ENCODE data around the gene MFRP. TPM values are rescaled to one million over a fixed set of nuclear protein-coding genes. Genes with fewer than 3 reads are reported as not detected.

Gene MFRP
- total and polyA plus RNA-seq, 3 donors from 2014 or later: not detected

DNA sequence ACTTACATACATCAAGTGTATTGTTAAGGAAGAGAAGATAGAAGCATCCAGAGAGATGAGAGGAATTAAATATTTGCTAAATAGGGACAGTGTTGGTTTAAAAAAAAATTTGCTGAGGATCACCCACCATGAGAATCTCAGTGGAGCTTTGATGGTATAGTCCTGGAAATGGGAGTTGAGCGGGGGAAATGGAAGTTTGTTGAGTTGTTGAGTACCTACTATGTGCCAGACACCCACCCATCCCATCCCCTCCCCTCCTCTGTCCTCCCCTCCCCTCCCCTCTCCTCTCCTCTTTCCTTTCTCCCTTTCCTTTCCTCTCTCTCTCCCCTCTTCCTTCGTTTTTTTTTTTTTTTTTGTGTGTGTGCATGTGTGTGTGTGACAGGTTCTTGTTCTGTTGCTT lies 4.7 kb upstream of the MFRP start:
- H3K27ac ChIP-seq: no peak overlapping the region
- no peaks in the 10 kb centered on the region for H3K9me3 ChIP-seq
- intact Hi-C loops (cut with DNase I; ENCODE audit: low total_unique reads): loop anchor here (10.0 kb wide), 1 partner anchor 124 kb away; no protein-coding TSS in a partner anchor
- H3K27me3 ChIP-seq: no peaks in the 10 kb centered on the region
- H3K4me1 ChIP-seq: peaks cover 15% of the 10 kb centered on the region
- no peak for TF ChIP-seq POLR2A (IDR thresholded peaks at IDR 0.05)
- TF ChIP-seq, protein P1, sequence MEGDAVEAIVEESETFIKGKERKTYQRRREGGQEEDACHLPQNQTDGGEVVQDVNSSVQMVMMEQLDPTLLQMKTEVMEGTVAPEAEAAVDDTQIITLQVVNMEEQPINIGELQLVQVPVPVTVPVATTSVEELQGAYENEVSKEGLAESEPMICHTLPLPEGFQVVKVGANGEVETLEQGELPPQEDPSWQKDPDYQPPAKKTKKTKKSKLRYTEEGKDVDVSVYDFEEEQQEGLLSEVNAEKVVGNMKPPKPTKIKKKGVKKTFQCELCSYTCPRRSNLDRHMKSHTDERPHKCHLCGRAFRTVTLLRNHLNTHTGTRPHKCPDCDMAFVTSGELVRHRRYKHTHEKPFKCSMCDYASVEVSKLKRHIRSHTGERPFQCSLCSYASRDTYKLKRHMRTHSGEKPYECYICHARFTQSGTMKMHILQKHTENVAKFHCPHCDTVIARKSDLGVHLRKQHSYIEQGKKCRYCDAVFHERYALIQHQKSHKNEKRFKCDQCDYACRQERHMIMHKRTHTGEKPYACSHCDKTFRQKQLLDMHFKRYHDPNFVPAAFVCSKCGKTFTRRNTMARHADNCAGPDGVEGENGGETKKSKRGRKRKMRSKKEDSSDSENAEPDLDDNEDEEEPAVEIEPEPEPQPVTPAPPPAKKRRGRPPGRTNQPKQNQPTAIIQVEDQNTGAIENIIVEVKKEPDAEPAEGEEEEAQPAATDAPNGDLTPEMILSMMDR (IDR thresholded peaks at IDR 0.05): no peak
- H3K36me3 ChIP-seq (ENCODE audit: low read depth, missing control alignments): no peaks in the 10 kb centered on the region
- no peak overlapping the region for H3K4me3 ChIP-seq
- no peak for DNase-seq
- WGBS, 2 donors: 70 to 71% methylated on average over 2 of the region's 2 CpGs

DNA sequence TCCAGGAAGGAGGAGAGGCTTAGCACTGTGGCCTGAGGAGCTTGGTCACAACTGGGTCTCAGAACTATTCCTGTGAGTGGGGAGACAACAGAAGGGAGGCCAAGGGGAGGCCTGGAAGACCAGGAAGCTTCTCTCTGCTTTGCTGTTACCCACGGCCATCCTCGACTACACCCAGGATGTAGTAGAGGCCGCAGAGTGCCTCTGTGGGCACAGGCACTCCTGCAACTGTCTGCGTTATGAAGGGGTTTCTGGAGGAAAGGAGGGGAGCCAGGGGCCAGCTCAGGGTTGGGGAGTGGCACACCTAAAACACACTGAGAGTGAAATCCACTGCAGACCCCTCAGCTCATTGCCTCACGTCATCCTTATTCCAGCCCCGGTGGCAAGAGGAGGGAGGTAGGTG lies 3.8 kb upstream of the MFRP start:
- Histone ChIP-seq H3K4me3 (no peak overlapping the region), H3K36me3 (ENCODE audit: low read depth, missing control alignments) (no peaks in the 10 kb centered on the region), H3K9me3 (no peaks in the 10 kb centered on the region), H3K27me3 (no peaks in the 10 kb centered on the region), H3K4me1 (peaks cover 15% of the 10 kb centered on the region), H3K27ac (no peak overlapping the region)
- no peak for DNase-seq
- TF ChIP-seq POLR2A (IDR thresholded peaks at IDR 0.05): no peak
- TF ChIP-seq, protein P1 (IDR thresholded peaks at IDR 0.05): no peak
- intact Hi-C loops (cut with DNase I; ENCODE audit: low total_unique reads): loop anchor here (10.0 kb wide), 1 partner anchor 124 kb away; no protein-coding TSS in a partner anchor
- WGBS, 2 donors: 83 to 86% methylated on average over 6 of the region's 6 CpGs

DNA sequence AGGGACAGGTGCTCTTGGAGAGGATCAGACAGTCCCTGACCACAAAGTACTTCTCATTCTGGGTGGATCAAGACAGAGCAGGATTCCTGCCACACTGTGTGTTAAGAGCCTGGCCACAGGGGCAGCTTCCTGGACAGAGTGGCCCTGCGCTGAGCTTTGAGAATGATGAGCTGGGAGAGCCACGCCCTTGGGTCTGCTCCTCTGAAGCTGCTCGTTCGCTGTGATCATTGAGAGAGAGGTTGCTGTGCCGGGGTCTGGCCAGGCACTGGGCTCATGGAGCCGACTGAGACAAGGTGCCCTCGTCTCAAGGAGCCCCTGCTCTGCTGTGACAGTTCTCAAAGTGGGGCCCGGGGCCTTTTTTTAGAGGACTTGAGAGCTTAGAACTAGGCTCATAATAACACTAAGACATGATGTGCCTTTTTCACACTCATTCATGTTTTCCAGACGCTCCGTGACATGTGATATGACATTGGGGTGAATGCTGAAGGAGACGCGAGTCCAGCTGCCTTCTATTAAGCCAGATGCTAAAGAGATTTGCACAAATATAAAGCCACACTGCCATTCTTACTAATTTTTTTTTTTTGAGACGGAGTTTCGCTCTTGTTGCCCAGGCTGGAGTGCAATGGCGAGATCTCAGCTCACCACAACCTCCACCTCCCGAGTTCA lies 1.6 kb upstream of the MFRP start:
- H3K9me3 ChIP-seq: no peaks in the 10 kb centered on the region
- peaks cover 11% of the 10 kb centered on the region for H3K4me1 ChIP-seq
- no peaks in the 10 kb centered on the region for H3K27me3 ChIP-seq
- no peak for DNase-seq
- H3K27ac ChIP-seq: no peak overlapping the region
- intact Hi-C loops (cut with DNase I; ENCODE audit: low total_unique reads): no loop called here
- H3K36me3 ChIP-seq (ENCODE audit: low read depth, missing control alignments): no peaks in the 10 kb centered on the region
- TF ChIP-seq, protein P1 (IDR thresholded peaks at IDR 0.05): no peak
- TF ChIP-seq POLR2A (IDR thresholded peaks at IDR 0.05): no peak
- 85 to 87% methylated on average over 15 to 16 of the region's 16 CpGs for WGBS, 2 donors
- H3K4me3 ChIP-seq: no peak overlapping the region

DNA sequence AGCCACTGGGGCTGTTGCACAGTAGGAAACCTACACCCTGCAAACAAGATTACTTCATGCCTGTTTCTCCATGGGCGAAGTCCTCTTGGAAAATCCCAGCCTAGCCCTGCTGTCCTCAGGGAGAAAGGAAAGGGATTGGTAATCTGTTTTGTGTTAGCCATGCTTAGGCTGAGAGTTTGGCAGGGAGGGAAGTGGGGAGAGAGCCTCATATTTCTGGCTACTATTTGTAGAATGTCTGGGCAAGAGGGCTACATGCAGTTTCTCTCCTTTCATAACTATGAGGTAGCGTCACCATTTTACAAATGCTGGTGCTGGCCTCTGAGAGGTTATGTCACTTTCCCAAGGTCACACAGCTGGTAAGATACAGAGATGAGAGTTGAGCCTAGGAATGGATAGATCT lies 737 bp upstream of the MFRP start:
- intact Hi-C loops (cut with DNase I; ENCODE audit: low total_unique reads): no loop called here

More for the DNA sequence above, 737 bp upstream of the MFRP start:
- Histone ChIP-seq H3K4me1 (peaks cover 3% of the 10 kb centered on the region), H3K9me3 (no peaks in the 10 kb centered on the region), H3K27ac (no peak overlapping the region), H3K4me3 (no peak overlapping the region), H3K36me3 (ENCODE audit: low read depth, missing control alignments) (no peaks in the 10 kb centered on the region), H3K27me3 (no peaks in the 10 kb centered on the region)
- WGBS, 2 donors: 71 to 79% methylated on average over 2 of the region's 2 CpGs
- no peak for DNase-seq
- TF ChIP-seq, protein P1 (IDR thresholded peaks at IDR 0.05): no peak
- no peak for TF ChIP-seq POLR2A (IDR thresholded peaks at IDR 0.05)

All from testis (tissue), 3 donors.